HG03060 (cell line): ENCODE measurements around the gene CEP128.

ENCODE experiments used
- ATAC-seq: cut with Tn5 transposase; IDR thresholded peaks from one replicate; pipeline ENCODE4 v1.9.1; 2021; ENCODE audit warnings: low read depth, moderate number of reproducible peaks; ENCODE audit not compliant: unreplicated experiment

CEP128 gene

GRCh38 chr14:80498533-80498932 lies 443.0 kb downstream of the CEP128 start:
- no peak for ATAC-seq

GRCh38 chr14:80496090-80496489 lies 445.4 kb downstream of the CEP128 start:
- no peak for ATAC-seq

DNA sequence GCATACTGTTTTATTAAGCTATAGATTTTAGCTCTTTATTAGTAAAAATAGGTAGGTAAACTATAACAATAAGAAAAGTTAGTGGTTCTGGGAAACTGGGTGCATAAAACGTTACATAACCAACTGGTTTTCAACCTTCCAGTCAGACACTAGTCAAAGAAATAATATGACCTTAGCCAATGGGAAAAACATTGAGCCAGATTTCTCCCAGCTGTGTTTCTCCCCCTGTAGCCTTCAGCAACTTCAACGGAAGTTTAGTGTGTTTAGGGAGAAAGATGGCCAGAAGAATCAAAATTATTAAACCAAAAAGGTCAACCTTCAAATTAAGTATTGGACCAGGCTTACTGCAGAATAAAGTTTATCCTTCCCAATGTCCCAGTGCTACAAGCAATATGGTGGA lies 446.8 kb downstream of the CEP128 start:
- no peak for ATAC-seq

GRCh38 chr14:80493620-80494019 lies 447.9 kb downstream of the CEP128 start:
- ATAC-seq: no peak

- no peak for ATAC-seq
Measured at GRCh38 chr14:80491650-80492049, 449.9 kb downstream of the CEP128 start.

DNA sequence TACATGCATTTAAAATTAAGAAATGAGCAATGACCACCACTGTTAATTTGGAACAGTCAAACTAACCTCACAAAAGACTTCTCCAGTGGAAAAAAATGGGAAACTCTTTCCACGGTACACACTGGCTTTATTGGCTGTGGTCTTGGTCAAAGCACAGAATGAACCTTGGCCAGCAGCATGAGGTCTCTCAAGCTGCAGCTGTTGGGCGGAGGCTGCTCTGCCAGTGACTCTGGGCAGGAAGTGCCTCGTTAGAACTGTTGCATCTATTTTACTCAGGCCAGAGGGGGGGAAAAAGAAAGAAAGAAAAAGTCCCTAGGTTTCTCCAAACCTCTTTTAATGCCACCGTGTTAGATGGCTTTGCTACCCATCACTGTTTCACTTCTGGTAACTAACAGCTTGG lies 450.4 kb downstream of the CEP128 start:
- peak; percentile 67 for ATAC-seq

- ATAC-seq: no peak
Measured at GRCh38 chr14:80489513-80489912, 452.0 kb downstream of the CEP128 start.

- ATAC-seq: no peak
Measured at GRCh38 chr14:80485764-80486163, 455.8 kb downstream of the CEP128 start.

GRCh38 chr14:80483331-80483730 lies 458.2 kb downstream of the CEP128 start:
- no peak for ATAC-seq

- no peak for ATAC-seq
Measured at GRCh38 chr14:80477388-80478160, 464.0 kb downstream of the CEP128 start.

DNA sequence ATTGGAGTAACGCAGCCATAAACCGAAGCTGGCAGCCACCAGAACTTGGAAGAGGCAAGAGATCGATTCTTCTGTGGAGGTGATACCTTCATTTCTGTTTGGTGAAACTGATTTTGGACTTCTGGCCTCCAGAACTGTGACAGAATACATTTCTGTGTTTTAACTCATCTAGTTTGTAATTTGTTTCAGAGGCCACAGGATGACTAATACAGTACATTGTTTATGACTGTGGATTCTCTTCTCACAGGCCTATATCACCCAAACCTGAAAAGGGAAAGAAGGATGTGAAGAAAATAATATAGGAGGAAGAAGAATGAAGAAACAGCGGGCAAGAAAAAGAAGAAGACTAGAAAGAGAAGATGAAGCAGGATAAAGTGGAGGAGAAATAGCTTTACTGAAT lies 466.5 kb downstream of the CEP128 start:
- ATAC-seq: no peak

- ATAC-seq: no peak
Measured at GRCh38 chr14:80468331-80469122, 473.0 kb downstream of the CEP128 start.

DNA sequence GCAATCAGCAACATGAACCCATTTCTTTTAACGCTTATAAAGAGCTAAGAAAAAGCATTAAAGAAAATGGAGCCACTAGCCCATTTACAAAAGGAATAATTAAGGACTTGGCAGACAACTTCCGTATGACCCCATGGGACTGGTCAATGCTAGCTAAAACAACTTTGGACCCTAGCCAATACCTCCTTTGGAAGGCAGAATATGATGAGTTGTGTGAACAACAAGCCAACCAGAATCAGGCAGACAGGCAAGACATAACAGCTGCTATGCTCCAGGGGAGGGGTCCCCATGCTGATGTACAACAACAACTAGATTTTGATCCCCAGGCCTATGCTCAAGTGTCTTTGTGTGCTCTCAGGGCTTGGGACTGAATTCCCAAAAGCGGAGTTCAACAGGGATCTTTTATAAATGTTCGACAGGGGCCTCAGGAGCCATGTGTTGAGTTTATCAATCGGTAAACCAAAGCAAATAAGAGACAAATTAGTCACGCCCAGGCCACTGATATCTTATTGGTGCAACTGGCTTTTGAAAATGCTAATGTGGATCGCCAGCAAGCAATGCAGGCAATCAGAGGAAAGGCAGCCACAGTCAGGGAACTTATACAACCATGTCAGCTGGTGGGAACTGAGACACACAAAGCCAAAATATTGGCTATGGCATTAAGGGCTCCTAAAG lies 475.9 kb downstream of the CEP128 start:
- ATAC-seq: no peak

- no peak for ATAC-seq
Measured at GRCh38 chr14:80464531-80465149, 476.9 kb downstream of the CEP128 start.

- no peak for ATAC-seq
Measured at GRCh38 chr14:80456209-80456608, 485.3 kb downstream of the CEP128 start.

DNA sequence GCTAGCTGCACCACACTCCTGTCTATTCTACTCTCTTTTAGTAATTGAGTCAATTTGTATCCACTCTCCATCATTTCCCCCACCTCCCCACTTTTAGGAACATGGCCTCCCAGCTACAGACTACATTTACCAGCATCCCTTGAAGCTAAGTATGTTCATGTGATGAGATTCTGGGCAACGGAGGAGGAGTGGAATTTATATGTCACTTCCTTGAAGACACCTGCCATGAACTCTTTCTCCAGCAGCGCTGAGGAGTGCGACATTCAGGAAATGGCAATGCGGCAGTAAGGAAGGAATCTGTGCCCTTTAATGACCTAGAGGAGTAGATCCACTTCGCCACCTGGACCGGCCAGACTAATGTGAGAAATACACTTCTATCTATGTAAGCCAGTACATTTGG lies 486.5 kb downstream of the CEP128 start:
- no peak for ATAC-seq

GRCh38 chr14:80448267-80448666 lies 493.3 kb downstream of the CEP128 start:
- ATAC-seq: no peak

DNA sequence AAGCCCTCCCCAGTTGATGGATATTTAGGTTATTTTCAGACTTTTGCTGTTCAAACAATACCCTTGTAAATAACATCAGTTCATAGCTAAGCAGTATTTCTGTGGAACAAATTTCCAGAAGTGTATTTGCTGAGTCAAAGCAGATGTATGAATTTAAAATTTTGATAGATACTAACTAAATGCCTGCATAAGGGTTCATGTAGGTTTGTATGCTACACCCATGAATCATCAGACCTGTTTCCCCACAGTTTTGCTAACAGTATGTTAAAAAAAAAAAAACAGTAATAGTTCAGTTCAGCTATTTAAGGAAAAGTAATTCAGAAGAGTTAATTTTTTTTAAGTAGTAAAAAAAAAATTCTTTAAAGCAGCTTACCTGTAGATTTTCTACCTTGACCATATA lies 494.1 kb downstream of the CEP128 start:
- no peak for ATAC-seq
